GM08714 (cell line): ENCODE data around the gene BMP6.

Experiments used
- H3K4me3 ChIP-seq: fragments of 200-500 bp; sonication (Bioruptor generic); 2 replicates; pipeline ENCODE4 v1.5.1; 2014; ENCODE audit warnings: mild to moderate bottlenecking, low read length, inconsistent platforms
- ZNF274 ChIP-seq: IDR thresholded peaks from 2 replicates; pipeline ENCODE4 v1.6.1; 2012; ENCODE audit warnings: mild to moderate bottlenecking, low read depth, low read length

BMP6 gene

DNA sequence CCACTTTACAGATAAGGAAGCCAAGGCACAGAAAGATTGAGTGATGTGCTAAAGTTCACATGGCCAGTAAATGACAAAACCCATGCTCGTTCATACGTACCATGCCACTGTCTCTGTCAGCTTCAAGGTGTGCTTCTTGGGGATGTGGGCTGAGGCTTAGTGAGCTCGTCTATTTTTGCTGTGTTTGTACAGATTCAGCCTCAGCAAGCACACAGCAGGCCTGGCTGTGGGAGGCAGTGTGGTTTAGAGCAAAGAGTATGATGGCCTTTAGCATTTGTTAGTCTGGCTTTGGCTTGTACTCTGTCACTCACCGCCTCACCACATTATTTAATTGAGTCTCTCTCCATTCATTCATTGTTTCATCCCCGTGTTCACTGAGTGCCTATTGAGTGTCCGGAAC, 55.3 kb downstream of the BMP6 start:
- H3K4me3 ChIP-seq: no peak overlapping the region
- no peak for TF ChIP-seq ZNF274

DNA sequence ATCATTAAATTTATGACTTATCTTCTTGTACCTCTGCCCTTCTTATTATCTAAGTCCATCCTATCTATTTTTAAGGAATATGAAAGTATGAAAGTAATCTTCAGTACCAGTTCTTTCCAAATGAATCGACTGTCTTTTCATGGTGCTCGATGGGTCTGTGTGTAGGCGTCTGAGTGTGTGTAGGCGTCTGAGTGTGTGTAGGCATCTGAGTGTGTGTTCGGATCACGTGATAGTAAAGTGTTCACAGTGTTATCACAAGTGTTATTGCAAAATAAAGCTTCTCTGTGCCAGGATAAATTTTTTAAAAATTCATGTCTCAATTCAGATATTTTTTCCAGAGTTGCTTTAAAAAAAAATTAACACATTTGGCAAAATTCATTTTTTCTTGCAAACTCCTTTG, 58.3 kb downstream of the BMP6 start:
- no peak for TF ChIP-seq ZNF274

GRCh38 chr6:7784706-7785105, 58.8 kb downstream of the BMP6 start:
- no peak for TF ChIP-seq ZNF274

More for the DNA sequence above, 58.3 kb downstream of the BMP6 start:
- H3K4me3 ChIP-seq: no peak overlapping the region

DNA sequence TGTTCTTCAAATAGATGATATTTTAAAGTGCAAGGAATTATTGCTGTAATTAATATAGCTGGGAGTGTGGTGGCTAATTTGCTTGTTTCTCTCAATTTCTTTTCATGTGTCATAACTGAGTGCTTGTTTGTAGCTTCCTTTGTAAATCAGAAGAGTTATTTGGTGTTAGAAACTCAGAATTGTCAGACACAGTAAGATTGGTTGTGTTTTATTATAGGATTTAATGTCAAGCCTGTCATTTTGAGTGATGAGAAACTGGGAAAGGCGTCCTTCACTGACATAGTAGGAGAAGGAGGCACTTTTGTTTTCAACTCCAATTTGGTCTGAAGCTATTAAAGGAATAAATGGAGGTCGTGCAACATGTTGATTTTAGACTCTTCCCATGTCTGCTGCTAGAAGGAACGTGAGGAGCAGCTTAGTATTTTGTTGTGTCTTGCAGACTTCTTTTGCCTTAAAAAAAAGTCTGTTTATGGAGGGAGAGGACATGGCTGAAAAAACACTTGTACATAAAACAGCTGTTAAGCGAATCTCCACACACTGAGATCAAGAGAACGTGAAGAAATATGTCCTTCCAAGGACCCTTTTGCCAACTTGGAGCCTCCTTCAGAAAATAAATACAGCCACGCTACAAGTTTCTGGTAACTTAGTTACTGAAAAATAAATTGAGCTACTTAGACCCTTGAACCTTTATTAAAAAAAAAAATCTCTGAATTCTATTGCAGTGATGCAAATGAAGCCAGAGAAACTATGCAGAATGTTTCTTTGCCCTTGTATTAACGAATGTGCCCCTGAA, 59.5 kb downstream of the BMP6 start:
- TF ChIP-seq ZNF274: no peak
- no peak overlapping the region for H3K4me3 ChIP-seq

More at GRCh38 chr6:7784706-7785105, 58.8 kb downstream of the BMP6 start:
- H3K4me3 ChIP-seq: no peak overlapping the region

DNA sequence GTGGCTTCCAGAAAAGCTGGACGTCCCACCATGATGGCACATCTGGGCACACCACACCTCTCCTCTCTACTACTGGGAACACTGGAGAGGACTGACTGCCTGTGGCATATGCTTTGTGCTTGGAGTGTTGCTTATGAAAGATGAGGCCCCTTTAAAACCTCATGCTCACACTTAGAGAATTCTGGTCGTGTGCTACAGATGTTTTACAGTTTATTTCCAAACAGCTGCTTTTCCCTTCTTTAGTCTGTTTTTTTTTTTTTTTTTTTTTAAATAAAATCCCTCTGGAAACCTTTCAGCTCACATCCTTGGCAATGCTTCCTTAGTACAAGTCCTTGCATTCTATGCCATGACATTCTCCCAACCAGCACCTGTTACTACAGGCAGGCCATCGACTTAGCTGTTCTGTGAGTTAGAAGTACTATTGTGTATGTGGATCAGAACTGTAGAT, 60.3 kb downstream of the BMP6 start:
- no peak for TF ChIP-seq ZNF274
- H3K4me3 ChIP-seq: no peak overlapping the region

DNA sequence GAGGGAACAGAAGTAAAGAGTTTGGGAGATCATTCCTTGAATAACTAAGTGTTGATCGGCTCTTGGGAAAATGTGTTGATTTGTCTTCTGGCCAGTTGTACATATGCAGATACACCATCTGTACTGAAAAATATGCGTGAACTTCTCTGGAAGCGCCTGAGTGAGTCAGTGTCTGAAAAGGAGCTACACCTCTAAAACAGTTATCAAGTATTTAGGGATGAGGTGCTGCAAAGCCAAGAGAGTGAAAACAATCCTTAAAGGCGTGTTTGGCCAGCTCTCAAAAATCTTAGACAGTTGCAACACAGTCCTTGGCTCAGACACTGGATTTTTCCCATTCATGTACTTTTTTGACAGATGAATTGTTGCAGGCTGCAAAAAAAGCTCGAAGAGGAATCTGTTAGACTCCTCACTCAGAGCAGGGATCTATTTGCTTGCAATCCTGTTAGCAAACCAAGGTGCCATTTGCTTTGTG, 61.3 kb downstream of the BMP6 start:
- no peak overlapping the region for H3K4me3 ChIP-seq
- no peak for TF ChIP-seq ZNF274

DNA sequence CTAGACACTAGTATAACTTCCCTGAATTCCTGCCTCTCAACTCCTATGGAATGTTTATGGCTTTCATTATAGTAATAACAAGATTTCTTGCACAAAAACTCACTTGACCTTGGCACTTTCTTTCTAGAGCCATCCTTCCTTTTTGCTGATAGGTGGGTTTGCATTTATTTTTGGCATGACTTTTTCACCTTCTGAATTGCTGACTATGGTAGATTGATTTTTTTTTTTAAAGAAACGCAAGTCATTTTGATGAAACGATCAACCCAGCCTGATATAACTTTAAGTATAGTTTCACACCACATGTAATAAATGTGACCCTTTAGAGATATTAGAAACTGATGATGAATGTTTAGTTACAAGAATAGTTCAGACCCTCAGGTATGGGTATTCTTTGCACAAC, 61.8 kb downstream of the BMP6 start:
- no peak overlapping the region for H3K4me3 ChIP-seq
- no peak for TF ChIP-seq ZNF274

DNA sequence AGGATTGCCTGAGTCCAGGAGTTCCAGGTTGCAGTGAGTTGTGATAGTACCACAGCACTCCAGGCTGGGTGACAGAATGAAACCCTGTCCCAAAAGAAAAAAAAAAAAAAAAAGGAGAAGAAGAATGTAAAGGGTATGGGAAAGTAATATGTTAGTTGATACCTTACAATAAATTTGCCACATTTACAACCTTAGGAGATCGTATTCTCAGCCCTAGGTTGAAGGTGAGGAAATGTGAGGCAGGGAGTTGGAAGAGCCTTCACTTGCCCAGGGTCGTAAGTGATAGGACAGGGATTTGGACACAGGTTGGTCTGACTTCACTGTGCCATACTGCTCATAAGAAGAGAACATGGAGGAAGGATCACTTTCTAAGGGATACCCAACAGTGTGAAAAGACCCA, 68.6 kb downstream of the BMP6 start:
- no peak for TF ChIP-seq ZNF274
- H3K4me3 ChIP-seq: no peak overlapping the region

GRCh38 chr6:7797386-7797785, 71.5 kb downstream of the BMP6 start:
- no peak for TF ChIP-seq ZNF274
- H3K4me3 ChIP-seq: no peak overlapping the region

DNA sequence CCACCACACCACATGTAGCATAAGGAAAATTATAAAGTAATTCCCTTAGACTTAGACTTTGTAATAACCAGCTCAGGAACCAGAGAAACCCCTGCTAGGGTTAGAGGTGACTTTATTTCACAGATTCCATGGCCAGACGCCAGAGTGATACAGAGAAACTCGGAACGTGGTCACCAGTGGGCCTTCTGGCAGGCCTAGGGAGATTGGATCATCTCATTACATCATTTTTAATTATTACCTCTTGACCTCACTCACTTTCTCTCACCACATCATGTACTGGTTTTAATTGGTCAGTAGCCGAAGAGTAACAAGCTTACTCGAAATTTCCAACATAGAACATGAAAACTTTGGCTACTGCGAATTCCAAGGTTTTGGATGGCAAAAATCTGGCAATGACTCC, 72.9 kb downstream of the BMP6 start:
- H3K4me3 ChIP-seq: no peak overlapping the region
- no peak for TF ChIP-seq ZNF274

DNA sequence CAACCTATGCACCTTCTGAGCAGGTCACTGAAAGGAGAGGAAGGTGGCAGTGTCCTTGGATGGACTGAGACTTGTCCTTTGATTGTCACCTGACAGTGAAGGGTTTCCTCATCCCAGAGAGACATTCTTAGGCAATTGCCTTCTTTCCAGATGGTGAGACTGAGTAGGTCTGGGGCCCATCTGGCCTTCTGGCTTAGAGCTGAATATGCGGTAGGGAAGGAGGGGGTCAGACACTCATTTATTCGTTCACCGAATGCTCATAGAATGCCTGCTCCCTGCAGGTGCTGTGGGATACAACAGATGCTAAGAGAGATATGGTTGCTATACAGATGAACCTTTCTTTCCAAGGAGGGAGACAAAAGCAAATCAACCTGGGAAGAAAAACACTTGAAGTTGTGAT, 76.8 kb downstream of the BMP6 start:
- H3K4me3 ChIP-seq: no peak overlapping the region
- no peak for TF ChIP-seq ZNF274

- H3K4me3 ChIP-seq: no peak overlapping the region
- no peak for TF ChIP-seq ZNF274
These were observed 77.3 kb downstream of the BMP6 start for GRCh38 chr6:7803214-7803613.

DNA sequence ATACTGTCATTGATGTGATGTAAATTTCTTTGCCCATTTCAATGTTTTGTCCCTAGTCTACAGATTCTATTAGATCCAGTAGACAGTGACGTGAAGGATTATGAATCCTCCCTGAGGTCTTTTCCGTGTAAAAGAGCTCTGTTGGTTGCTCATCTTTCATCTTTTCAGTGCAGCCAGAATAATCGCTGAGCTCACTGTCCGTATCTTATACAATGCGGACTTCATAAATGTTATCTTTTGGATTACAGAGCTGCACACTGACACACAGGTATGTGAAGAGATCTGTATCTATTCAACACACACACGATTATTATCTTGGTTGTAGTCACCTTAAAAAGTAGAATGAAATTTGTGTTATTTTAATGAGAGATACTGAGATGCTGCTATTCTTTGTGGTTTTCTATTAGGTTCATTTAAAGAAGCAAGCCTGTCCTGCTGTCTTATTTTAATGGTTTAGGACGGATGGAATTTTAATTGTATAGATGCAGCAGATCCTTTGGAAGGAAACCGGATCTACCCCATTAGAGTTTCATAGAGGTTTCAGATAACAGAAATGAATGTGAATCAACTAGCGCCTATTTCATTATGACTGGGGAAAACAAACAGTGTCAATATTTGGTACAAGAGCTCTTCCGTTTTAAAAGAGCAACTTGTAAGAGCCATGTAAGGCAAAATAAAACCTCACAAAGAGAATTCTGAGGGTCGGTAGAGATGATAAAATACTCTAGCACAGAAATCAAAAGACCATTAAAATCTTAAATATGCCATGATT, 79.4 kb downstream of the BMP6 start:
- no peak for TF ChIP-seq ZNF274
- no peak overlapping the region for H3K4me3 ChIP-seq

DNA sequence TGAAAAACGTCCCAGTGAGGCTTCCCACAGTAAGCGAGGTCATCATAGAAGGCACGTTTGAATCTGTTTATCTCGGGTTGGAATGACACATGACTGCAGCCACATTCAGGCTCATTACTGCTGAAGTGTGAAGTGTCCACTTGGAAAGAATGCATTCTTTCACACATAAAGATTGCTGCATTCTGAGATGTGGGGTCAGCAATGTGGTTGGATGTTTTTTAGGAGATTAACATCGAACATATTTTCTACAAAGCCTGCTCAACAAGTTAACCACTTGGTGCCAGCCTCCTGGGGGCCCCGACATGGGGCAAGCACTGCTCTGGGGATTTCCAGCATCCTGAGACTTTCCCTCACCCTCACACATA, 79.9 kb downstream of the BMP6 start:
- no peak overlapping the region for H3K4me3 ChIP-seq
- no peak for TF ChIP-seq ZNF274

- TF ChIP-seq ZNF274: no peak
These were observed 80.8 kb downstream of the BMP6 start for GRCh38 chr6:7806711-7807110.

More at GRCh38 chr6:7806711-7807110, 80.8 kb downstream of the BMP6 start:
- H3K4me3 ChIP-seq: no peak overlapping the region
